Fibroblast of mammary gland (primary cell): ENCODE results near the gene PTBP2.
"Not testable (repeated sequence)": the region's sequence is repeated elsewhere in the genome, so short reads cannot be mapped to it uniquely, and the experiment has no call there.

Source experiments
- DNase-seq: peaks from one replicate; pipeline ENCODE4 v3.0.0-alpha.2; 2010; ENCODE audit warnings: low read depth
- H3K4me3 ChIP-seq: 2 replicates; pipeline ENCODE4 v1.5.1; 2011; ENCODE audit warnings: low read depth, mild to moderate bottlenecking, low read length, moderate library complexity; ENCODE audit not compliant: control insufficient read depth
- TF ChIP-seq, protein P1 (sequence below): conservative IDR thresholded peaks from 2 replicates; pipeline ENCODE4 v1.5.1; 2011; ENCODE audit warnings: low read depth, low read length, inconsistent platforms; ENCODE audit not compliant: control insufficient read depth, insufficient read depth

The PTBP2 gene

DNA sequence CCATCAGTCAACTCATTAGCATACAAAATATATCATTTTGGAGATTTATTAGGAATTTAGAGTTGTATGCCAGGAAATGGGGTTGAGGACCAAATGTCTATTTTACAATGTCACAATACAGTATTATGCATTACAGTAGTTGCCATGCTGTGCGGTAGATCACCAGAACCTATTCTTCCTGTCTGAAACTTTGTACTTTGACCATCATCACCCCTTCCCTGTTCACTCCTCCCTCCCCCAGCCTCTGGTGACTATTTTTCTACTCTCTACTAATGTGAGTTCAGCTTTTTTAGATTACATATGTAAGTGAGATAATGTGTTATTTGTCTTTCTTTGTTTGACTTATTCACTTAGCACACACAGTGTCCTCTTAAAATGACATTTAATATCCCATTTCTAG lies 50.8 kb downstream of the PTBP2 start:
- TF ChIP-seq, protein P1, sequence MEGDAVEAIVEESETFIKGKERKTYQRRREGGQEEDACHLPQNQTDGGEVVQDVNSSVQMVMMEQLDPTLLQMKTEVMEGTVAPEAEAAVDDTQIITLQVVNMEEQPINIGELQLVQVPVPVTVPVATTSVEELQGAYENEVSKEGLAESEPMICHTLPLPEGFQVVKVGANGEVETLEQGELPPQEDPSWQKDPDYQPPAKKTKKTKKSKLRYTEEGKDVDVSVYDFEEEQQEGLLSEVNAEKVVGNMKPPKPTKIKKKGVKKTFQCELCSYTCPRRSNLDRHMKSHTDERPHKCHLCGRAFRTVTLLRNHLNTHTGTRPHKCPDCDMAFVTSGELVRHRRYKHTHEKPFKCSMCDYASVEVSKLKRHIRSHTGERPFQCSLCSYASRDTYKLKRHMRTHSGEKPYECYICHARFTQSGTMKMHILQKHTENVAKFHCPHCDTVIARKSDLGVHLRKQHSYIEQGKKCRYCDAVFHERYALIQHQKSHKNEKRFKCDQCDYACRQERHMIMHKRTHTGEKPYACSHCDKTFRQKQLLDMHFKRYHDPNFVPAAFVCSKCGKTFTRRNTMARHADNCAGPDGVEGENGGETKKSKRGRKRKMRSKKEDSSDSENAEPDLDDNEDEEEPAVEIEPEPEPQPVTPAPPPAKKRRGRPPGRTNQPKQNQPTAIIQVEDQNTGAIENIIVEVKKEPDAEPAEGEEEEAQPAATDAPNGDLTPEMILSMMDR: no peak
- H3K4me3 ChIP-seq: no peak overlapping the region
- DNase-seq: no peak

DNA sequence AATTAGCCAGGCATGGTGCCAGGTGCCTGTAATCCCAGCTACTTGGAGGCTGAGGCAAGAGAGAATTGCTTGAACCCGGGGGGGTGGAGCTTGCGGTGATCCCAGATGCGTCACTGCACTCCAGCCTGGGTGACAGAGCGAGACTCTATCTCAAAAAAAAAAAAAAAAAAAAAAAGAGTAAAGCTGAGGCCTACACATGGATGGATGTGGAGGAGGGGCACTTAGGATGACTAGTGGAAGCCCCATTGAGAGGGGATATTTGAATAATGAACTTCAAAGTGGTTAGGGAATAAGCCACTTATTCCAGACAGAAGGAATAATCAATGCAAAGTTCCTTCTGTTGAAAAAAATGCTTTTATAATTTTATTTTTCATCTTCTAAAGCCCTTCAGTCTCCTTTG lies 51.4 kb downstream of the PTBP2 start:
- H3K4me3 ChIP-seq: no peak overlapping the region
- DNase-seq: no peak
- TF ChIP-seq, protein P1: no peak

DNA sequence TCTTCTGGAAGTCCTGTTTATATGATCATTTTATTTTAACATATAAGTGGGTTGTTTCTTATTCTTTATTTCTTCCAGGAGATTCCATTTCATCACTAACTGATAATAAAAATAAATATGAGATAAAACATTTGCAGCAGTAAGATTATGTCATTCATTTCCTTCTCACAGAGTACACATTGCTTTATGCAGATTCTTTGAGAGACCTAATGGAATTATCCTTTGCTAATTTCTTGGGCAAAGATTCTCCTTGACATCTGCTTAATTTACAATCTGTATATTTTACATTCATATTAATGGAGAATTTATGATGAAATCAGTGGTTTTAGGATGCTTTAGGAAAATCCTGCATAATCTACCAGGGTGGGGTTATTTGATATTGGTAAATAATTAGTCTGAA lies 60.6 kb downstream of the PTBP2 start:
- DNase-seq: no peak
- no peak overlapping the region for H3K4me3 ChIP-seq
- TF ChIP-seq, protein P1: no peak

DNA sequence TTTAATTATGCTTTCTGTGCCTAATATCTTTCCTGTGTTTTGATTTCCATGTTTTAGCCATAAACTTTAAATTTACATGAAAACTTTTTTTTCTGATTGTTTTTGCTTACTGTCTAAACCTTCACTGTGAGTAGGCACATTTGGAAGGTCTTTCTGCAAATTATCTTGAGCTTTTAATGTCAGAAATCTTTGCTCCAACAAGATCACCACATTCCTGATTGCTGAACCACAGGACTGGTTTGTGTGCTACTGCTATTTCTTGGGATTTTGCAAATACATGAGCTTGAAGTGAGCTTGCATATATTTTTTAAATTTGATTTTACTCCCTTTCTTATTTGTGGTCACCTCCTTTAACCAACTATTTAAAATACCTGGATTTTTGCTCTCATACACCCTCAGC lies 61.3 kb downstream of the PTBP2 start:
- peak; percentile 6 for DNase-seq
- TF ChIP-seq, protein P1: no peak
- H3K4me3 ChIP-seq: no peak overlapping the region

DNA sequence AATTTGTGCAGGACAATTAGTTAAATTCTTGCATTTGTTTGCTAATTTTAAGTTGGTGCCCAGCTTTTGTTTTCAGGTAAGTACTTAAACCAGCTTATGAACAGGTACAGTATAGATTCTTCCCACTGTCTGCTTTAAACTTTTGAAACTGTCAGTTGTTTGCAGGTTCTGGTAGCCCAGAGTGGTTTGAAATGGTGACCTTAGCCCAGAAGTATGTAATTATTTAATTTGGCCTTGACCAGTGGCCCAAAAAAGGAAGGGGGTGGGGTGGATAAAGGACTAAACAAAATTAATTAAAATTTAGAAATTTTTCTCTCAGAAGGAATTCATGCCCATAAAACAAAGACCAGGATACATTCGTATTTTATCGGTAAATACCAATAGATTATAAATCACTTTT lies 69.0 kb downstream of the PTBP2 start:
- no peak overlapping the region for H3K4me3 ChIP-seq

DNA sequence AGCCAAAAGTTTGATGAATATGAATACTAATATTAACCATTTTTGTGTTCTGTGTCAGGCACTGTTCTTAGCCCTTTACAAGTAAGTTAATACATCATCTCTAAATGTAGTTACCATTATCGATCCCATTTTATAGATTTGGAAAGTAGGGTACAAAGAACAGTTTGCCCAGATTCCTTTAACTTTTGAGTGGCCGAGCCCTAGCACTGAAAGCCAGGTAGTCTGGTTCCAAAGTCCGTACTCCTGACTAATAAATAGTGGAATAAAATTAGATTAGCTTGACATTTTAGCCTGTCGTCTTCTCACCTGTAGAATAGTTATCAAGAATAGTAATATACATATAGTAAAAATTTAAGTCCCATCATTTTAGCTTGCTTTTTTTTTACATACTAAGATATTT lies 70.6 kb downstream of the PTBP2 start:
- DNase-seq: no peak
- no peak overlapping the region for H3K4me3 ChIP-seq
- TF ChIP-seq, protein P1: no peak

More for the DNA sequence above, 69.0 kb downstream of the PTBP2 start:
- TF ChIP-seq, protein P1: no peak
- DNase-seq: no peak

DNA sequence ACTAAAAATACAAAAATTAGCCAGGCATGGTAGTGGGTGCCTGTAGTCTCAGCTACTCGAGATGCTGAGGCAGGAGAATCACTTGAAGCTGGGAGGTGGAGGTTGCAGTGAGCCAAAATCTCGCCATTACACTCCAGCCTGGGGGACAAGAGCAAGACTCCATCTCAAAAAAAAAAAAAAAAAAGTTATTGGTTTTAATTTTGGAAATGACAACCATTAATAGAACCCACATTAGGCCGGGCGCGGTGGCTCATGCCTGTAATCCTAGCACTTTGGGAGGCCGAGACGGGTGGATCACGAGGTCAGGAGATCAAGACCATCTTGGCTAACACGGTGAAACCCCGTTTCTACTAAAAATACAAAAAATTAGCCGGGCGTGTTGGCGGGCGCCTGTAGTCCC lies 80.1 kb downstream of the PTBP2 start:
- DNase-seq, H3K4me3 ChIP-seq: not testable (repeated sequence)
